Breast epithelium (tissue), 3 donors: ENCODE data around the gene SRP9.

Experiments used
- POLR2A ChIP-seq: fragments of 450-650 bp; IDR thresholded peaks from one replicate; pipeline ENCODE4 v1.6.1; 2016; ENCODE audit warnings: antibody characterized with exemption, mild to moderate bottlenecking, moderate library complexity
- POLR2AphosphoS5 ChIP-seq, 3 donors: sonication (generic); formaldehyde crosslinking; IDR thresholded peaks; one replicate each; pipeline ENCODE4 v1.6.1; 2017; ENCODE audit warnings: antibody characterized with exemption in 3 of 3
- TF ChIP-seq, protein P1 (sequence below), 3 donors: fragments of 450-650 bp; IDR thresholded peaks; one replicate each; pipeline ENCODE4 v1.5.1; 2016 to 2017; ENCODE audit warnings: antibody characterized with exemption in 3 of 3, mild to moderate bottlenecking in 3 of 3, moderate library complexity in 3 of 3

DNA sequence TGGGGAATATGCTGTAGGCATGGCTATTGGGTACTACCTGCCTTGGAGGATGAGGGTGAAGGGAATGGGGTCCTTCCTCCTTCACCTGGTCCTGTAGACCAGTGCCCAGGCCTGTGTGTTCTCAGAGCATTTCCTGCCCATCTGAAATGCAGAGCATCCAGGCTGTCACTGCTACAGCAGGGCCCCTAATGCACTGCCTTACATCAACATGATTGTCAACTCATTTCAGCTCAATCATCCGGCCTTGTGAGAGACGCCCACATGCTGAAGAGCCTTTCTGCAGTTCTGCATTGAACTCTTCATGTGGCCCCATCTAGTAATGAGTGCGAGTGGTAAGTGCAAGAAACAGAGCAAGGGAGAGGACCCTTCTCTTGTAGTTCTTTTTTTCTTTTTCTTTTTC is 39.8 kb upstream of the SRP9 start:
- TF ChIP-seq POLR2AphosphoS5 (IDR thresholded peaks at IDR 0.05) (no peak), POLR2A (no peak)
- TF ChIP-seq, protein P1, sequence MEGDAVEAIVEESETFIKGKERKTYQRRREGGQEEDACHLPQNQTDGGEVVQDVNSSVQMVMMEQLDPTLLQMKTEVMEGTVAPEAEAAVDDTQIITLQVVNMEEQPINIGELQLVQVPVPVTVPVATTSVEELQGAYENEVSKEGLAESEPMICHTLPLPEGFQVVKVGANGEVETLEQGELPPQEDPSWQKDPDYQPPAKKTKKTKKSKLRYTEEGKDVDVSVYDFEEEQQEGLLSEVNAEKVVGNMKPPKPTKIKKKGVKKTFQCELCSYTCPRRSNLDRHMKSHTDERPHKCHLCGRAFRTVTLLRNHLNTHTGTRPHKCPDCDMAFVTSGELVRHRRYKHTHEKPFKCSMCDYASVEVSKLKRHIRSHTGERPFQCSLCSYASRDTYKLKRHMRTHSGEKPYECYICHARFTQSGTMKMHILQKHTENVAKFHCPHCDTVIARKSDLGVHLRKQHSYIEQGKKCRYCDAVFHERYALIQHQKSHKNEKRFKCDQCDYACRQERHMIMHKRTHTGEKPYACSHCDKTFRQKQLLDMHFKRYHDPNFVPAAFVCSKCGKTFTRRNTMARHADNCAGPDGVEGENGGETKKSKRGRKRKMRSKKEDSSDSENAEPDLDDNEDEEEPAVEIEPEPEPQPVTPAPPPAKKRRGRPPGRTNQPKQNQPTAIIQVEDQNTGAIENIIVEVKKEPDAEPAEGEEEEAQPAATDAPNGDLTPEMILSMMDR (IDR thresholded peaks at IDR 0.05) = no peak
